Mammary epithelial cell (primary cell): ENCODE measurements around the gene MICAL3.

Source experiments
- CTCF ChIP-seq, 2 donors: IDR thresholded peaks in 1 of 2; conservative IDR thresholded peaks in 1 of 2; 2 replicates each; pipeline ENCODE4 v1.5.1; 2011 to 2012; ENCODE audit warnings: inconsistent platforms in 2 of 2, low read length in 2 of 2, mild to moderate bottlenecking in 2 of 2, control low read depth in 1 of 2, low read depth in 1 of 2; ENCODE audit not compliant: insufficient read depth in 1 of 2; ENCODE audit errors: extremely low read depth in 1 of 2
- EZH2 ChIP-seq: IDR thresholded peaks from 2 replicates; pipeline ENCODE4 v1.6.1; 2012; ENCODE audit warnings: low read length, inconsistent platforms, borderline replicate concordance

DNA sequence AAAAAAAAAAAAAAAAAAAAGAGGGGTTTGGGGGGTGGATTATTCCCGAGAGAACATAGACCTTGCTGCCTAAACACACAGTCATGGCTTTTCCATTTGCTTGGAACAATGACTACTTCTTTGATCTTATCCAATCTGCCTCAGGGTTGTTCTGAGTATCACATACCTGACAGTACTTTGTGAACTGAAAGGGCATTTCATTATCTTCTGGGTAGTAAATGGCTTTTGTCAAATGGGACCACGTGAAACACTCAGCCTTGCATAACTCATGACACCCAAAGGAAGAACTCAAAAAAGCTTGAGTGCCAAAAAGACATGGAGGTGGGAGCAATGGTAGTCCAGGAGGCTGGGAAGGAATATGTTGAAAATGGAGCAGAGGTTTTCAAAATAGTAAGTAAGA lies 126.9 kb downstream of the MICAL3 start:
- no peak for TF ChIP-seq CTCF (conservative IDR thresholded peaks at IDR 0.05 in 1 of 2, IDR thresholded peaks at IDR 0.05 in 1 of 2; ENCODE audit: extremely low read depth in 1 of 2, insufficient read depth in 1 of 2, low read depth in 1 of 2, low read length in 2 of 2)
- TF ChIP-seq EZH2, result no peak
